DMS53 (cell line): Measurements from ENCODE around the gene KLF6.

Source experiments
- DNase-seq: peaks from one replicate; lab custom pipeline; 2025; lab: John Stamatoyannopoulos, UW

Gene KLF6

GRCh38 chr10:3784510-3785250, at the start of gene KLF6:
Gene KLF6, minus strand, starts transcription at chr10:3785209. Its CDS starts 195 bp downstream, at chr10:3785014.
- peak; percentile 77 for DNase-seq

- DNase-seq = no peak
These were observed 49.4 kb upstream of the KLF6 start for GRCh38 chr10:3834404-3834803.

- DNase-seq = no peak
These were observed 48.0 kb upstream of the KLF6 start for GRCh38 chr10:3833046-3833445.

GRCh38 chr10:3832022-3832786, 47.2 kb upstream of the KLF6 start:
- DNase-seq = no peak

GRCh38 chr10:3831608-3832007, 46.6 kb upstream of the KLF6 start:
- no peak for DNase-seq

GRCh38 chr10:3830946-3831345, 45.9 kb upstream of the KLF6 start:
- DNase-seq = no peak

- no peak for DNase-seq
These were observed 44.4 kb upstream of the KLF6 start for GRCh38 chr10:3829156-3830050.

GRCh38 chr10:3828404-3829155, 43.6 kb upstream of the KLF6 start:
- peak; percentile 75 for DNase-seq

- no peak for DNase-seq
These were observed 42.9 kb upstream of the KLF6 start for GRCh38 chr10:3827768-3828403.

- DNase-seq = no peak
These were observed 42.3 kb upstream of the KLF6 start for GRCh38 chr10:3827266-3827665.

GRCh38 chr10:3825862-3826351, 40.9 kb upstream of the KLF6 start:
- no peak for DNase-seq

GRCh38 chr10:3825244-3825643, 40.2 kb upstream of the KLF6 start:
- no peak for DNase-seq

- DNase-seq = no peak
These were observed 37.7 kb upstream of the KLF6 start for GRCh38 chr10:3822541-3823330.

GRCh38 chr10:3820255-3820654, 35.2 kb upstream of the KLF6 start:
- no peak for DNase-seq

- no peak for DNase-seq
These were observed 32.0 kb upstream of the KLF6 start for GRCh38 chr10:3816995-3817394.

GRCh38 chr10:3814838-3815220, 29.8 kb upstream of the KLF6 start:
- DNase-seq = no peak

- DNase-seq = peak; percentile 67
These were observed 29.2 kb upstream of the KLF6 start for GRCh38 chr10:3813986-3814837.

- no peak for DNase-seq
These were observed 28.3 kb upstream of the KLF6 start for GRCh38 chr10:3813267-3813666.

GRCh38 chr10:3812141-3812540, 27.1 kb upstream of the KLF6 start:
- no peak for DNase-seq
